Urinary bladder (tissue), 4 donors: Measurements from ENCODE around the gene PWWP2A. TPM values are rescaled to one million over a fixed set of nuclear protein-coding genes. Genes with fewer than 3 reads are reported as not detected.
"Not testable (repeated sequence)": the region's sequence is repeated elsewhere in the genome, so short reads cannot be mapped to it uniquely, and the experiment has no call there.

ENCODE experiments used
- DNase-seq: peaks from one replicate; pipeline ENCODE4 v3.0.0-alpha.2; 2015; ENCODE audit errors: extremely low spot score
- H3K27ac ChIP-seq: one replicate; pipeline ENCODE4 v1.5.1; 2013; ENCODE audit warnings: low read depth, mild to moderate bottlenecking, moderate library complexity
- H3K36me3 ChIP-seq: one replicate; pipeline ENCODE4 v1.6.1; 2013; ENCODE audit warnings: mild to moderate bottlenecking, moderate library complexity; ENCODE audit not compliant: insufficient read depth
- H3K4me1 ChIP-seq: one replicate; pipeline ENCODE4 v1.6.1; 2013; ENCODE audit warnings: mild to moderate bottlenecking, moderate library complexity; ENCODE audit not compliant: insufficient read depth
- H3K4me3 ChIP-seq: one replicate; pipeline ENCODE4 v1.5.1; 2013; ENCODE audit warnings: low read depth, low read length
- WGBS: extraction: QIAGEN DNeasy Blood & Tissue Kit; methylation state at CpG from one replicate; pipeline ENCODE4 v1.1.7; 2013; 5-methylcytosine and 5-hydroxymethylcytosine counted together
- polyA plus RNA-seq: library from polyadenylated mRNA; stranded (reverse); fragments of 200-250 nt; gene quantifications from one replicate; pipeline ENCODE4 v1.2.3, GENCODE V29; 2013
- total RNA-seq: library from RNA; depleted of rRNA; stranded (reverse); fragments of >200 nt; gene quantifications from one replicate; pipeline ENCODE4 v1.2.3, GENCODE V29; 2014
- donor health status: healthy with polysubstance abuse.
- donor health status: healthy.

PWWP2A gene, protein sequence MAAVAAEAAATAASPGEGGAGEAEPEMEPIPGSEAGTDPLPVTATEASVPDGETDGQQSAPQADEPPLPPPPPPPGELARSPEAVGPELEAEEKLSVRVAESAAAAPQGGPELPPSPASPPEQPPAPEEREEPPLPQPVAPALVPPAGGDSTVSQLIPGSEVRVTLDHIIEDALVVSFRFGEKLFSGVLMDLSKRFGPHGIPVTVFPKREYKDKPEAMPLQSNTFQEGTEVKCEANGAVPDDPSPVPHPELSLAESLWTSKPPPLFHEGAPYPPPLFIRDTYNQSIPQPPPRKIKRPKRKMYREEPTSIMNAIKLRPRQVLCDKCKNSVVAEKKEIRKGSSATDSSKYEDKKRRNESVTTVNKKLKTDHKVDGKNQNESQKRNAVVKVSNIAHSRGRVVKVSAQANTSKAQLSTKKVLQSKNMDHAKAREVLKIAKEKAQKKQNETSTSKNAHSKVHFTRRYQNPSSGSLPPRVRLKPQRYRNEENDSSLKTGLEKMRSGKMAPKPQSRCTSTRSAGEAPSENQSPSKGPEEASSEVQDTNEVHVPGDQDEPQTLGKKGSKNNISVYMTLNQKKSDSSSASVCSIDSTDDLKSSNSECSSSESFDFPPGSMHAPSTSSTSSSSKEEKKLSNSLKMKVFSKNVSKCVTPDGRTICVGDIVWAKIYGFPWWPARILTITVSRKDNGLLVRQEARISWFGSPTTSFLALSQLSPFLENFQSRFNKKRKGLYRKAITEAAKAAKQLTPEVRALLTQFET
- total RNA-seq = 50.4 TPM
- 12.5 TPM for polyA plus RNA-seq

DNA sequence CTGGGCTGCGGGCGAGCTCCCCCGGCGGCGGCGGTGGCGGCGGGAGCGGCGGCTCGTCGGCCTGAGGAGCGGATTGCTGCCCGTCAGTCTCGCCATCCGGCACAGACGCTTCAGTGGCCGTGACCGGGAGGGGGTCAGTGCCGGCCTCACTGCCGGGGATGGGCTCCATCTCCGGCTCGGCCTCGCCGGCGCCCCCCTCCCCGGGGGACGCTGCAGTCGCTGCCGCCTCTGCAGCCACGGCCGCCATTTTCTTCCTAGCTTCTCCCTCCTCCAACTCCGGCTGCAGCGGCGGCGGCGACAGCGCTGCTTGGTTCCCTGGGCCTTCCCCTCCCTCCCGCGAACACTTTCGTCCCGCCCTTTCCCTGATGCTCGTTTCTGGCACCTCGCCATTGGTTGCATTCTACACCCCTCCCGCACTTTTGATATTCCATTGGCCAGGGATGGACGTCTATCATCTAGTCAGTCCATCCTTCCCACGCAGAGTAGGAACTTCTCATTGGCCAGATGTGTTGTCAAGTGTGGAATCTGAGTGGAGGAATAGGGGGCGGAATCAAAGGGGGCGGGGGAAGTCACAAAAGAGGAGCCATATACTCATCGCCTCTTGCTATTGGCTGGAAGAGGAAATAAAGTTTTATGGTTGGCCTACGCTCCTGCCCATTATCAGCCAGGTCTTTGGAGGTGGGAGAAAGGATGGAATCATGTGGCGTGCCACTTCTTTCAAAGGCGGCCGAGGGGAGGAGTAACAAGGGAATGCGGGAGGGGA is at the start of gene PWWP2A:
PWWP2A (minus strand) TSS at position 309 of the 763 bp plus-strand sequence; CDS start at position 247, 62 bp downstream.
- Histone ChIP-seq H3K4me1 (no peaks in the 10 kb centered on the region), H3K36me3 (no peaks in the 10 kb centered on the region), H3K27ac (peak within 1 kb of the TSS; percentile 92), H3K4me3 (peak within 1 kb of the TSS; percentile 90)
- under 1% methylated on average over 55 of the region's 55 CpGs for WGBS
- peak; percentile 100 for DNase-seq

- Histone ChIP-seq H3K4me3 (no peak overlapping the region), H3K27ac (no peak overlapping the region), H3K4me1 (no peaks in the 10 kb centered on the region), H3K36me3 (no peaks in the 10 kb centered on the region)
- 91% methylated on average over 3 of the region's 3 CpGs for WGBS
- DNase-seq = no peak
Measured at GRCh38 chr5:160167624-160168165, 48.4 kb upstream of the PWWP2A start.

GRCh38 chr5:160166973-160167623 is 47.8 kb upstream of the PWWP2A start:
- Histone ChIP-seq H3K4me1 (no peaks in the 10 kb centered on the region), H3K27ac (no peak overlapping the region), H3K36me3 (no peaks in the 10 kb centered on the region), H3K4me3 (no peak overlapping the region)
- WGBS = 43% methylated on average over 10 of the region's 10 CpGs
- DNase-seq = no peak

DNA sequence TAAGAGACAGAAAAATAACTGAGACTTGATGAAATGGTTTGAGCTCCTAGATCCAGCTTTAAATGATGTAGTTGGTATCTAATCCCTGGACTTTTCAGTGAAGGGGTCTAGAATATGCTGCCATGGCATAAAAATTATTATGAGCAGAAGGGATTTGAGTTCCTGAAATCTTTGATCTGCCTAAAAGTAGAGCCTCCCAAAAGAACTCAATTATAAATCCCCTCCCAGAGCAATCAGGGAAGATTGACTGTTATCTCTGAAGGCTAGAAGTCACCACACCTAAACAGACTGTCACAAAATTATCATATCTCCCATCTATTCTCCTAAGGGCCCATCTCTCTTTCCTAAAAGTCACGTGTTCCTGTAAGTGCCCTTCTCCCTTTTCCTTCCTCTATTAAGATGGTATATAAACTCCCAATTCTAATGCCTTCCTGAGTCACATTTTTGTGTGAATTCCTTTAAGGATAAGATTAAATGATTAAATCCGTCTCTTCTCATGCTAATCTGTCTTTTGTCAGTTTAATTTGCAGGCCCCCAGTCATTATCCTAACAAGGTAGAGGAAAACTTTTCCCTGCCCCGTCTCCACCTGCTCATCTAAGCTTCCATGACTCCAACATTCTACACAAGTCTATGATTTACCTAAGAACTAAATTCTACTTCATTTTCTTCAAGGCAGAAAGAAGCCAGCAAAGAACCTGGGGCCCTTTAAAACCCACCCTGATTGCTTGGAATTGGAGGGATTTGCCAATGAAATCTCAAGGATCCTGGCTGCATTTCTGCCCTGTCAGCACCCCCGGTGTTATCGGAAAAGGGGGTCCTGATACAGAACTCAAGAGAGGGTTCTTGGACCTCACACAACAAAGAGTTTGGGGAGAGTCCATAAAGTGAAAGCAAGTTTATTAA is 47.1 kb upstream of the PWWP2A start:
- WGBS = 69% methylated on average over 5 of the region's 5 CpGs

GRCh38 chr5:160165137-160166068 is 46.2 kb upstream of the PWWP2A start:
- DNase-seq = peak; percentile 66
- Histone ChIP-seq H3K27ac (peak overlapping the region; percentile 81), H3K4me3 (no peak overlapping the region), H3K36me3 (no peaks in the 10 kb centered on the region), H3K4me1 (no peaks in the 10 kb centered on the region)
- WGBS = 16% methylated on average over 15 of the region's 15 CpGs

More for the DNA sequence above, 47.1 kb upstream of the PWWP2A start:
- no peaks in the 10 kb centered on the region for H3K36me3 ChIP-seq
- no peak overlapping the region for H3K27ac ChIP-seq
- DNase-seq = no peak
- no peaks in the 10 kb centered on the region for H3K4me1 ChIP-seq
- H3K4me3 ChIP-seq = no peak overlapping the region

DNA sequence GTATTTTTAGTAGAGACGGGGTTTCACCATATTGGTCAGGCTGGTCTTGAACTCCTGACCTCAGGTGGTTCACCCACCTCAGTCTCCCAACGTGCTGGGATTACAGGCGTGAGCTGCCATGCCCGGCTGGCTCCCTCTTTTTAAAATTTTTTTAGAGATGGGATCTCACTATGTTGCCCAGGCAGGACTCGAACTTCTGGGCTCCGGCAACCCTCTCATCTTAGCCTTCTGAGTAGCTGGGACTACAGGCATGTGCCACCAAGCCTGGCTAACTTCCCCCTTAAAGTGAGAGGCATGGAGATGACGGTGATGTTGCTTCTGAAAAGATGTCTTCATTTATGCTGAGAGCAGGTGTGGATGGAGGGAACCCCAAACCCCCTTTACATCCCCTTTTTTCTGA is 43.7 kb upstream of the PWWP2A start:
- Histone ChIP-seq H3K27ac (no peak overlapping the region), H3K36me3 (no peaks in the 10 kb centered on the region), H3K4me3 (no peak overlapping the region), H3K4me1 (no peaks in the 10 kb centered on the region)
- no peak for DNase-seq
- 95% methylated on average over 7 of the region's 7 CpGs for WGBS

GRCh38 chr5:160161626-160162025 is 42.4 kb upstream of the PWWP2A start:
- 89% methylated on average over 6 of the region's 6 CpGs for WGBS
- H3K36me3 ChIP-seq = no peaks in the 10 kb centered on the region
- H3K4me3 ChIP-seq = no peak overlapping the region
- H3K27ac ChIP-seq = no peak overlapping the region
- no peaks in the 10 kb centered on the region for H3K4me1 ChIP-seq
- no peak for DNase-seq

DNA sequence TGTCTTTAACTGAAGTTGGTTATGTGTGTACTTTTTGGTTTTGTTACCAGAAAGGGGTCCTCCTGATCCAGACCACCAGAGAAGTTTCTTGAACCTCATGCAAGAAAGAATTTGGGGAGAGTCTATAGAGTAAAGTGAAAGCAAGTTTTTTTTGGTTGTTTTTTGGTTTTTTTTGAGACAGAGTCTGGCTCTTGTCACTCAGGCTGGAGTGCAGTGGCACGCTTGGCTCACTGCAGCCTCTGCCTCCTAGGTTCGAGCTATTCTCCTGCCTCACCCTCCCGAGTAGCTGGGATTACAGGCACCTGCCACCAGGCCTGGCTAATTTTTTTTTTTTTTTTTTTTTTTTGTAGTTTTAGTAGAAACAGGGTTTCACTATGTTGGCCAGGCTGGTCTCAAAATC is 41.6 kb upstream of the PWWP2A start:
- H3K4me1 ChIP-seq, DNase-seq, H3K36me3 ChIP-seq, H3K27ac ChIP-seq, H3K4me3 ChIP-seq: not testable (repeated sequence)
- WGBS = 79% methylated on average over 3 of the region's 3 CpGs

- 67% methylated on average over 19 of the region's 19 CpGs for WGBS
- Histone ChIP-seq H3K4me3 (no peak overlapping the region), H3K36me3 (no peaks in the 10 kb centered on the region), H3K27ac (no peak overlapping the region), H3K4me1 (no peaks in the 10 kb centered on the region)
- DNase-seq = no peak
Measured at GRCh38 chr5:160159991-160160792, 40.9 kb upstream of the PWWP2A start.

DNA sequence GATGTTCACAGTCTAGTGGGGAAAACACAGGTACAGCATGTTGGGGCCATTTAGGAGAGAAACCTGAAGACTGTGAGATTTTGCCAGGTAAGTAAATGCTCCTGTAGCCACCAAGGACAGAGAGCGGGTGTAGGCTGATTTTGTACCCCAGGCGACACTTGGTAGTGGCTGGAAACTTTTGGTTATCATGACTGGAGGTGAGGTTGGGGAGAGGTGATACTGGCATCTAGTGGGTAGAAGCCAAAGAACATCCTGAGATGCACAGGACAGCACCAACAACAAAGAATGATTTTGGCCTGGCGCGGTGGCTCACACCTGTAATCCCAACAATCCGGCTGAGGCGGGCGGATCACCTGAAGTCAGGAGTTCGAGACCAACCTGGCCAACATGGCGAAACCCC is 38.8 kb upstream of the PWWP2A start:
- Histone ChIP-seq H3K4me1 (no peaks in the 10 kb centered on the region), H3K4me3 (no peak overlapping the region), H3K27ac (no peak overlapping the region), H3K36me3 (no peaks in the 10 kb centered on the region)
- no peak for DNase-seq
- 96% methylated on average over 9 of the region's 9 CpGs for WGBS
